BJ (cell line): ENCODE data around the gene SIPA1L3. TPM values are rescaled to one million over a fixed set of nuclear protein-coding genes. Genes with fewer than 3 reads are reported as not detected.

Source experiments
- CTCF ChIA-PET: fragments of 350-600 bp; formaldehyde crosslinking; extraction: SDS; loops from one replicate; lab custom pipeline; 2021; ENCODE audit warnings: antibody characterized with exemption, inconsistent platforms; lab: Yijun Ruan, JAX
- POLR2A ChIA-PET: fragments of 300-600 bp; sonication (Branson Sonifier 250); formaldehyde crosslinking; extraction: SDS; loops from one replicate; lab custom pipeline; 2021; ENCODE audit warnings: antibody characterized with exemption; lab: Charles Lee
- DNase-seq: peaks from one replicate; pipeline ENCODE4 v3.0.0-alpha.2; 2011; ENCODE audit warnings: low read depth
- H3K27me3 ChIP-seq: 2 replicates; pipeline ENCODE4 v1.6.0; 2011; ENCODE audit warnings: low read length; ENCODE audit not compliant: control insufficient read depth, insufficient read depth
- H3K36me3 ChIP-seq: 2 replicates; pipeline ENCODE4 v1.5.1; 2011; ENCODE audit warnings: low read length; ENCODE audit not compliant: control insufficient read depth, insufficient read depth
- H3K4me3 ChIP-seq: 2 replicates; pipeline ENCODE4 v1.5.1; 2011; ENCODE audit warnings: low read depth, mild to moderate bottlenecking, control low read depth, low read length
- CTCF ChIP-seq: IDR thresholded peaks from 2 replicates; pipeline ENCODE4 v1.5.1; 2011; ENCODE audit warnings: low read depth, mild to moderate bottlenecking, control low read depth, inconsistent platforms, low read length, moderate library complexity; ENCODE audit not compliant: insufficient read depth
- polyA plus RNA-seq: library from polyadenylated mRNA; depleted of rRNA; stranded (reverse); fragments of >200 nt; gene quantifications from 2 replicates; pipeline ENCODE4 v1.2.3, GENCODE V29; 2011

The SIPA1L3 gene
- polyA plus RNA-seq, 1 experiment: 4.5 TPM

- Histone ChIP-seq H3K4me3 (no peak overlapping the region), H3K27me3 (no peaks in the 10 kb centered on the region), H3K36me3 (peaks cover 4% of the 10 kb centered on the region; the same call in 1 of the 2 replicates)
- POLR2A ChIA-PET: no interaction called here
- DNase-seq: no peak
- CTCF ChIA-PET: interaction anchor here (0.6 to 2.3 kb wide), 5 partner anchors 10 to 275 kb away, joined by 3 to 6 read pairs (median 4); no protein-coding TSS in a partner anchor
- no peak for TF ChIP-seq CTCF
These were observed 268.4 kb downstream of the SIPA1L3 start for GRCh38 chr19:38175422-38175821.

GRCh38 chr19:38180071-38180470 is 273.1 kb downstream of the SIPA1L3 start:
- TF ChIP-seq CTCF: no peak
- Histone ChIP-seq H3K4me3 (no peak overlapping the region), H3K36me3 (peaks cover 3% of the 10 kb centered on the region), H3K27me3 (no peaks in the 10 kb centered on the region)
- CTCF ChIA-PET: no interaction called here
- no peak for DNase-seq
- POLR2A ChIA-PET: no interaction called here

GRCh38 chr19:38182536-38183210 is 275.7 kb downstream of the SIPA1L3 start:
- Histone ChIP-seq H3K36me3 (peaks cover 3% of the 10 kb centered on the region), H3K27me3 (no peaks in the 10 kb centered on the region), H3K4me3 (no peak overlapping the region)
- ChIA-PET CTCF (interaction anchor here (0.6 to 2.1 kb wide), 3 partner anchors 19 to 280 kb away, joined by 3 to 6 read pairs (median 3); no protein-coding TSS in a partner anchor), POLR2A (no interaction called here)
- TF ChIP-seq CTCF: no peak
- DNase-seq: no peak

GRCh38 chr19:38183251-38183897 is 276.4 kb downstream of the SIPA1L3 start:
- POLR2A ChIA-PET: no interaction called here
- Histone ChIP-seq H3K36me3 (peaks cover 3% of the 10 kb centered on the region), H3K27me3 (no peaks in the 10 kb centered on the region), H3K4me3 (peak overlapping the region; percentile 24; the same call in 1 of the 2 replicates)
- CTCF ChIA-PET: interaction anchor here (0.7 to 2.1 kb wide), 5 partner anchors 18 to 286 kb away, joined by 3 to 6 read pairs (median 3); no protein-coding TSS in a partner anchor
- DNase-seq: no peak
- TF ChIP-seq CTCF: no peak

GRCh38 chr19:38184815-38185214 is 277.8 kb downstream of the SIPA1L3 start:
- CTCF ChIA-PET: no interaction called here
- Histone ChIP-seq H3K27me3 (no peaks in the 10 kb centered on the region), H3K36me3 (peaks cover 3% of the 10 kb centered on the region), H3K4me3 (no peak overlapping the region)
- POLR2A ChIA-PET: no interaction called here
- no peak for TF ChIP-seq CTCF
- no peak for DNase-seq
